CD14-positive monocyte (primary cell): ENCODE measurements around the gene GLT6D1. TPM values are rescaled to one million over a fixed set of nuclear protein-coding genes. Genes with fewer than 3 reads are reported as not detected.

Source experiments
- DNase-seq, 3 donors: peaks; one replicate each; pipeline ENCODE4 v3.0.0-alpha.2; 2011 to 2022
- H2AFZ ChIP-seq: 2 replicates; pipeline ENCODE4 v1.6.0; 2012; ENCODE audit warnings: mild to moderate bottlenecking, low read depth, low read length, inconsistent platforms; ENCODE audit not compliant: insufficient read depth, poor library complexity, severe bottlenecking
- H3K27ac ChIP-seq, 2 donors: 1 replicate in 1 of 2; 2 replicates in 1 of 2; pipeline ENCODE4 v1.5.1; 2012 to 2013; ENCODE audit warnings: low read length in 2 of 2, control low read depth in 1 of 2, inconsistent platforms in 1 of 2, low read depth in 1 of 2, mild to moderate bottlenecking in 1 of 2
- H3K27me3 ChIP-seq, 2 donors: one replicate each; pipeline versions ENCODE4 v1.6.0 to v1.6.1; 2011 to 2013; ENCODE audit warnings: low read length in 2 of 2; ENCODE audit not compliant: control insufficient read depth in 2 of 2, insufficient read depth in 2 of 2
- H3K36me3 ChIP-seq, 2 donors: replicated peaks in 1 of 2; 1 replicate in 1 of 2; 2 replicates in 1 of 2; pipeline versions ENCODE4 v1.5.1 to v1.6.1; 2012 to 2013; ENCODE audit warnings: low read length in 2 of 2, control low read depth in 1 of 2, inconsistent platforms in 1 of 2, mild to moderate bottlenecking in 1 of 2; ENCODE audit not compliant: insufficient read depth in 2 of 2, control insufficient read depth in 1 of 2
- H3K4me1 ChIP-seq, 2 donors: 1 replicate in 1 of 2; 2 replicates in 1 of 2; pipeline versions ENCODE4 v1.5.1 to v1.6.1; 2012 to 2013; ENCODE audit warnings: low read length in 2 of 2, control low read depth in 1 of 2, inconsistent platforms in 1 of 2, mild to moderate bottlenecking in 1 of 2, moderate library complexity in 1 of 2; ENCODE audit not compliant: insufficient read depth in 2 of 2, control insufficient read depth in 1 of 2
- H3K4me2 ChIP-seq: replicated peaks from 2 replicates; pipeline ENCODE3; 2012; ENCODE audit warnings: low read length, moderate library complexity, mild to moderate bottlenecking; ENCODE audit not compliant: poor library complexity, severe bottlenecking; ENCODE audit errors: extremely low read depth
- H3K4me3 ChIP-seq, 3 experiments: fragments of 200-600 bp in 1 of 3; sonication (generic) in 1 of 3; replicated peaks in 1 of 3; 1 replicate in 2 of 3; 2 replicates in 1 of 3; pipeline ENCODE4 v1.5.1; 2011 to 2013; ENCODE audit warnings: low read length in 3 of 3, mild to moderate bottlenecking in 3 of 3, control low read depth in 2 of 3, low read depth in 2 of 3, inconsistent platforms in 1 of 3, moderate library complexity in 1 of 3
- H3K79me2 ChIP-seq: 2 replicates; pipeline ENCODE4 v1.6.0; 2012; ENCODE audit warnings: mild to moderate bottlenecking, control low read depth, inconsistent platforms, low read length, moderate library complexity; ENCODE audit not compliant: insufficient read depth
- H3K9ac ChIP-seq: 2 replicates; pipeline ENCODE4 v1.6.0; 2017; ENCODE audit warnings: low read length, mild to moderate bottlenecking; ENCODE audit not compliant: insufficient read depth, poor library complexity, severe bottlenecking
- H3K9me3 ChIP-seq, 2 donors: replicated peaks in 1 of 2; 1 replicate in 1 of 2; 2 replicates in 1 of 2; pipeline versions ENCODE4 v1.5.1 to v1.6.1; 2012 to 2013; ENCODE audit warnings: low read length in 2 of 2, control low read depth in 1 of 2; ENCODE audit not compliant: control insufficient read depth in 1 of 2, insufficient read depth in 1 of 2
- H4K20me1 ChIP-seq: 2 replicates; pipeline ENCODE4 v1.6.0; 2012; ENCODE audit warnings: mild to moderate bottlenecking, low read length, control low read depth, moderate library complexity; ENCODE audit not compliant: insufficient read depth
- H3K27ac Mint-ChIP-seq, 7 donors: one replicate each; pipeline ENCODE4 v1.8.0; 2020; ENCODE audit warnings: mild to moderate bottlenecking in 7 of 7, mixed read lengths in 7 of 7, moderate library complexity in 6 of 7, inconsistent platforms in 2 of 7
- H3K27me3 Mint-ChIP-seq, 3 donors: one replicate each; pipeline ENCODE4 v1.8.0; 2021 to 2022; ENCODE audit warnings: low read depth in 3 of 3, mild to moderate bottlenecking in 3 of 3, mixed read lengths in 3 of 3, moderate library complexity in 3 of 3, inconsistent platforms in 1 of 3
- H3K36me3 Mint-ChIP-seq, 2 donors: one replicate each; pipeline ENCODE4 v1.8.0; 2020; ENCODE audit warnings: mixed read lengths in 2 of 2, inconsistent platforms in 1 of 2, mild to moderate bottlenecking in 1 of 2
- H3K4me1 Mint-ChIP-seq: one replicate; pipeline ENCODE4 v1.8.0; 2020; ENCODE audit warnings: mild to moderate bottlenecking, mixed read lengths
- H3K4me3 Mint-ChIP-seq, 2 donors: one replicate each; pipeline ENCODE4 v1.8.0; 2020; ENCODE audit warnings: mild to moderate bottlenecking in 2 of 2, mixed read lengths in 2 of 2, moderate library complexity in 1 of 2
- H3K9me3 Mint-ChIP-seq, 7 donors: one replicate each; pipeline ENCODE4 v1.8.0; 2020 to 2022; ENCODE audit warnings: mixed read lengths in 7 of 7, mild to moderate bottlenecking in 6 of 7, moderate library complexity in 6 of 7, inconsistent platforms in 2 of 7
- WGBS: methylation state at CpG from one replicate; pipeline ENCODE4 v1.1.5; 2013; ENCODE audit warnings: missing lambda C conversion rate; ENCODE audit not compliant: insufficient coverage; 5-methylcytosine and 5-hydroxymethylcytosine counted together
- intact Hi-C, 2 donors: fragments of 100-400 bp; cut with micrococcal nuclease; formaldehyde crosslinking; loops; one replicate each; pipeline versions ENCODE4 v1.15.0 to v1.15.1; 2023
- polyA plus RNA-seq, 3 donors: library from polyadenylated mRNA; depleted of rRNA in 1 of 3; unstranded in 2 of 3; stranded (reverse) in 1 of 3; fragments of 300-500 nt in 2 of 3; fragments of >200 nt in 1 of 3; fragmentation: Illumina TruSeq in 2 of 3; gene quantifications; 1 replicate in 2 of 3; 2 replicates in 1 of 3; pipeline ENCODE4 v1.2.3, GENCODE V29; 2012 to 2021
- TF ChIP-seq, protein P1 (sequence below): fragments of 200-600 bp; IDR thresholded peaks from one replicate; pipeline ENCODE4 v1.8.0; 2022; ENCODE audit warnings: antibody characterized with exemption, mild to moderate bottlenecking

Gene GLT6D1
- polyA plus RNA-seq, 3 donors: not detected

GRCh38 chr9:135655317-135655716, 16.0 kb upstream of the GLT6D1 start:
- intact Hi-C loops: no loop called here
- TF ChIP-seq, protein P1, sequence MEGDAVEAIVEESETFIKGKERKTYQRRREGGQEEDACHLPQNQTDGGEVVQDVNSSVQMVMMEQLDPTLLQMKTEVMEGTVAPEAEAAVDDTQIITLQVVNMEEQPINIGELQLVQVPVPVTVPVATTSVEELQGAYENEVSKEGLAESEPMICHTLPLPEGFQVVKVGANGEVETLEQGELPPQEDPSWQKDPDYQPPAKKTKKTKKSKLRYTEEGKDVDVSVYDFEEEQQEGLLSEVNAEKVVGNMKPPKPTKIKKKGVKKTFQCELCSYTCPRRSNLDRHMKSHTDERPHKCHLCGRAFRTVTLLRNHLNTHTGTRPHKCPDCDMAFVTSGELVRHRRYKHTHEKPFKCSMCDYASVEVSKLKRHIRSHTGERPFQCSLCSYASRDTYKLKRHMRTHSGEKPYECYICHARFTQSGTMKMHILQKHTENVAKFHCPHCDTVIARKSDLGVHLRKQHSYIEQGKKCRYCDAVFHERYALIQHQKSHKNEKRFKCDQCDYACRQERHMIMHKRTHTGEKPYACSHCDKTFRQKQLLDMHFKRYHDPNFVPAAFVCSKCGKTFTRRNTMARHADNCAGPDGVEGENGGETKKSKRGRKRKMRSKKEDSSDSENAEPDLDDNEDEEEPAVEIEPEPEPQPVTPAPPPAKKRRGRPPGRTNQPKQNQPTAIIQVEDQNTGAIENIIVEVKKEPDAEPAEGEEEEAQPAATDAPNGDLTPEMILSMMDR: no peak
- Histone ChIP-seq H3K4me2 (no peak overlapping the region), H4K20me1 (no peaks in the 10 kb centered on the region), H3K9me3 (peaks cover 3 to 14% of the 10 kb centered on the region in 2 donors), H3K27me3 (no peaks in the 10 kb centered on the region), H3K79me2 (no peaks in the 10 kb centered on the region), H3K36me3 (no peaks in the 10 kb centered on the region), H3K27ac (no peak overlapping the region), H3K4me3 (no peak overlapping the region), H3K9ac (no peak overlapping the region), H2AFZ (no peak overlapping the region), H3K4me1 (no peaks in the 10 kb centered on the region)
- Mint-ChIP-seq H3K4me1 (no peaks in the 10 kb centered on the region), H3K4me3 (no peak overlapping the region), H3K9me3 (peaks cover 10 to 26% (median 16%) of the 10 kb centered on the region in 7 donors), H3K27ac (no peak overlapping the region), H3K36me3 (no peaks in the 10 kb centered on the region), H3K27me3 (peaks cover 2 to 4% (median 2%) of the 10 kb centered on the region in 3 donors)
- DNase-seq: no peak
- 88% methylated on average over 8 of the region's 8 CpGs for WGBS

DNA sequence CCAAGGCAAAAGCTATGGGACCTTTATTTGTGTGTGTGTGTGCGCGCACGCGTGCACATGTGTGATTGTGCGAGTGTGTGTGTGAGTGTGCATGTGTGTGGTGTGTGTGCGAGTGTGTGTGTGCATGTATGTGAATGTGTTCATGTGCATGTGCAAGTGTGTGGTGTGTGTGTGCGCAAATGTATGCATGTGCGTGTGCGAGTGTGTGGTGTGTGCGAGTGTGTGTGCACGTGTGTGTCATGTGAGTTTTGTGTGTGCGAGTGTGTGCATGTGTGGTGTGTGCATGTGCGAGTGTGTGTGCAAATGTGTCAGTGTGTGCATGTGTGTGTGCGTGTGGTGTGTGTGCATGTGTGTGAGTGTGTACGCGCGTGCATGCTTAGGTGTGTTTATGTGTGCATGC, 11.1 kb upstream of the GLT6D1 start:
- Mint-ChIP-seq H3K36me3 (no peaks in the 10 kb centered on the region), H3K4me1 (no peaks in the 10 kb centered on the region), H3K27ac (no peak overlapping the region), H3K9me3 (peaks cover 28 to 61% (median 51%) of the 10 kb centered on the region in 7 donors), H3K4me3 (peak overlapping the region in 1 of 2 donors; percentile 9), H3K27me3 (peaks cover 0 to 3% (median 3%) of the 10 kb centered on the region in 3 donors)
- Histone ChIP-seq H3K4me3 (no peak overlapping the region), H3K9ac (no peak overlapping the region), H2AFZ (no peak overlapping the region), H3K4me1 (no peaks in the 10 kb centered on the region), H3K27ac (no peak overlapping the region), H3K79me2 (no peaks in the 10 kb centered on the region), H3K4me2 (no peak overlapping the region), H4K20me1 (no peaks in the 10 kb centered on the region), H3K36me3 (no peaks in the 10 kb centered on the region), H3K27me3 (no peaks in the 10 kb centered on the region), H3K9me3 (peaks cover 30 to 61% of the 10 kb centered on the region in 2 donors)
- intact Hi-C loops: no loop called here
- WGBS: 98% methylated on average over 14 of the region's 17 CpGs
- TF ChIP-seq, protein P1: no peak
- DNase-seq: no peak
